Measurements from ENCODE around the gene CD247.

DNA sequence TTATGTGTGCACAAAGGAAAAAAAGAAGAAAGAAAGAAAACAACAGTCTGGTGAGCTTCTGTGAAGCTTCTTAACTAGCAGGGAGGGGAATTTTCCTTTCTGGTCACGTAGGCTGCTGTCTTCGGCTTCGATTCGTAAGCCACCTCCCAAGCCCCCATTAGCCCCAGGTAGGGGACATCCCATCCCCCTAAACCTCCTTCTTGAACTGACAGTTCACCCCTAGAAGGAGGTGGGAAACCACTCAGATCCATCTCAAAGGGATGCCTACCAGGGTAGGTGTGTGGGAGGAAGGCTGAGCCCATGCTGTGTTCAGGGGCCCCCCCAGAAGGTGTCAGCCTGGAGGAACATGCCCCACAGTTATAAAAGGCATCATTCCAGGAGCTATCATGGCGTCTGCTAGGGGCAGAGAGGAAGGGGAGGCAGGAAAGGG is 25.8 kb downstream of the CD247 start:
- TF ChIP-seq, protein P1, sequence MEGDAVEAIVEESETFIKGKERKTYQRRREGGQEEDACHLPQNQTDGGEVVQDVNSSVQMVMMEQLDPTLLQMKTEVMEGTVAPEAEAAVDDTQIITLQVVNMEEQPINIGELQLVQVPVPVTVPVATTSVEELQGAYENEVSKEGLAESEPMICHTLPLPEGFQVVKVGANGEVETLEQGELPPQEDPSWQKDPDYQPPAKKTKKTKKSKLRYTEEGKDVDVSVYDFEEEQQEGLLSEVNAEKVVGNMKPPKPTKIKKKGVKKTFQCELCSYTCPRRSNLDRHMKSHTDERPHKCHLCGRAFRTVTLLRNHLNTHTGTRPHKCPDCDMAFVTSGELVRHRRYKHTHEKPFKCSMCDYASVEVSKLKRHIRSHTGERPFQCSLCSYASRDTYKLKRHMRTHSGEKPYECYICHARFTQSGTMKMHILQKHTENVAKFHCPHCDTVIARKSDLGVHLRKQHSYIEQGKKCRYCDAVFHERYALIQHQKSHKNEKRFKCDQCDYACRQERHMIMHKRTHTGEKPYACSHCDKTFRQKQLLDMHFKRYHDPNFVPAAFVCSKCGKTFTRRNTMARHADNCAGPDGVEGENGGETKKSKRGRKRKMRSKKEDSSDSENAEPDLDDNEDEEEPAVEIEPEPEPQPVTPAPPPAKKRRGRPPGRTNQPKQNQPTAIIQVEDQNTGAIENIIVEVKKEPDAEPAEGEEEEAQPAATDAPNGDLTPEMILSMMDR (IDR thresholded peaks at IDR 0.05 in 8 of 11, conservative IDR thresholded peaks at IDR 0.05 in 3 of 11), result no peak
- TF ChIP-seq POLR2A (IDR thresholded peaks at IDR 0.05), result no peak
- TF ChIP-seq POLR2AphosphoS5 (IDR thresholded peaks at IDR 0.05), result no peak
